T-helper 1 cell treated with Interleukin-12 subunit alpha and Interleukin-12 subunit beta and Interleukin-4 antibody, amounts not matched to agents 30 ng/mL and 1 ng/mL, for 36 hours (primary cell): ENCODE data around the gene LINS1. TPM values are rescaled to one million over a fixed set of nuclear protein-coding genes. Genes with fewer than 3 reads are reported as not detected.

ENCODE experiments used
- total RNA-seq: library from RNA; stranded (reverse); gene quantifications from 2 replicates; pipeline ENCODE4 v1.2.3, GENCODE V29; 2022

The LINS1 gene
- total RNA-seq, 1 donor from 2014 or later: 98.8 TPM

Other genes starting within 250 kb of the LINS1 start
- gene CERS3, start 73.2 kb downstream of the LINS1 start, total RNA-seq: 0.71 and 0.76 TPM in 2 replicates
- gene ASB7, start 405 bp upstream of the LINS1 start, total RNA-seq: 23.3 and 26.7 TPM in 2 replicates